ENCODE measurements around the gene EZH1.
"Not testable (repeated sequence)": the region's sequence is repeated elsewhere in the genome, so short reads cannot be mapped to it uniquely, and the experiment has no call there.

Gene EZH1

DNA sequence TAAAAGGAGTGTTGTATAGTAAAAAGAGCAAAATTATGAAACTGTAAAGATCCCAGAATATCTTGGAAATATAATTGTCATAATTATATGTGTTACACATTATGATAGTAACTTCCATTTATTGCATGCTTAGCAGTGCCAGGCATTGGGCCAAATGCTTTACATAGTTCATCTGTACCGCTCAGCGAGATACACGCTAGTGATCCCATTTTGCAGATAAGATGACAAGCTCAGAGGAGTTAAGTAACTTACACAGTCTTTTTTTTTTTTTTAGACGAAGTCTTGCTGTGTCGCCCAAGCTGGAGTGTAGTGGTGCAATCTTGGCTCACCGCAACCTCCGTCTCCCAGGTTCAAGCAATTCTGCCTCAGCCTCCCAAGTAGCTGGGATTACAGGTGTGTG is 6.8 kb upstream of the EZH1 start:
- DNase-seq (ENCODE audit: low read depth): no peak
- TF ChIP-seq, protein P1, sequence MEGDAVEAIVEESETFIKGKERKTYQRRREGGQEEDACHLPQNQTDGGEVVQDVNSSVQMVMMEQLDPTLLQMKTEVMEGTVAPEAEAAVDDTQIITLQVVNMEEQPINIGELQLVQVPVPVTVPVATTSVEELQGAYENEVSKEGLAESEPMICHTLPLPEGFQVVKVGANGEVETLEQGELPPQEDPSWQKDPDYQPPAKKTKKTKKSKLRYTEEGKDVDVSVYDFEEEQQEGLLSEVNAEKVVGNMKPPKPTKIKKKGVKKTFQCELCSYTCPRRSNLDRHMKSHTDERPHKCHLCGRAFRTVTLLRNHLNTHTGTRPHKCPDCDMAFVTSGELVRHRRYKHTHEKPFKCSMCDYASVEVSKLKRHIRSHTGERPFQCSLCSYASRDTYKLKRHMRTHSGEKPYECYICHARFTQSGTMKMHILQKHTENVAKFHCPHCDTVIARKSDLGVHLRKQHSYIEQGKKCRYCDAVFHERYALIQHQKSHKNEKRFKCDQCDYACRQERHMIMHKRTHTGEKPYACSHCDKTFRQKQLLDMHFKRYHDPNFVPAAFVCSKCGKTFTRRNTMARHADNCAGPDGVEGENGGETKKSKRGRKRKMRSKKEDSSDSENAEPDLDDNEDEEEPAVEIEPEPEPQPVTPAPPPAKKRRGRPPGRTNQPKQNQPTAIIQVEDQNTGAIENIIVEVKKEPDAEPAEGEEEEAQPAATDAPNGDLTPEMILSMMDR (IDR thresholded peaks at IDR 0.05; ENCODE audit: low read depth, low read length, missing control alignments): no peak
- no peak overlapping the region for H3K4me3 ChIP-seq (ENCODE audit: low read depth, low read length)

GRCh38 chr17:42750739-42751344 is 6.0 kb upstream of the EZH1 start:
- no peak overlapping the region for H3K4me3 ChIP-seq (ENCODE audit: low read depth, low read length)
- TF ChIP-seq, protein P1 (IDR thresholded peaks at IDR 0.05; ENCODE audit: low read depth, low read length, missing control alignments): no peak
- DNase-seq (ENCODE audit: low read depth): no peak

GRCh38 chr17:42748908-42749798 is 4.3 kb upstream of the EZH1 start:
- TF ChIP-seq, protein P1 (IDR thresholded peaks at IDR 0.05; ENCODE audit: low read depth, low read length, missing control alignments): no peak
- no peak for DNase-seq (ENCODE audit: low read depth)
- H3K4me3 ChIP-seq (ENCODE audit: low read depth, low read length): no peak overlapping the region

- DNase-seq (ENCODE audit: low read depth): no peak
- TF ChIP-seq, protein P1 (IDR thresholded peaks at IDR 0.05; ENCODE audit: low read depth, low read length, missing control alignments): no peak
Measured at GRCh38 chr17:42748202-42748907, 3.5 kb upstream of the EZH1 start.

DNA sequence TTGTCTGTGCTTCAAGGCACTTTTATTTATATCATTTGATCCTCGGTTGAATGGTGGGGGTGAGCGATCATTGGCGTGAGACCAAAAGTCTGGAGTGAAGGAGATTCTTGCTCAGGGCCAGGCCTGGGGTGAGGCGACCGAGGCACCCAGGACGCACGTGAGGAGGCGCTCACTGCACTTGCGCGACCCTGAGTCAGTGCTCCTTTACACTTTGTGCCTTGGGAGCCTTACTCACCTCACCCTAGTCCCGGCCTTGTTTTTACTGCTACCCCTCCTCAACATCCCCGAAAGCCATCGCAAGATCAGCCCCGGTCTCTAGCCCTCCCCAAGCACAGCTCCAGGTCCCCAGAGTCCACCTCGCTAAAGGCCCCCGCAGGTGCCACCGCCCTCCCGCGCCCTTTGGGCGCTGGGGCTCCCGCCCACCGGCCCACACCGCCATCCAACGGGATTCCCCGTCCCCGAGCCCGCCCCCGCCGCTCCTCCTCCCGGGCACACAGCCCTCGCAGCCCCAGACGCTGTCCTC is 496 bp downstream of the EZH1 start:
- peak; percentile 40 for DNase-seq (ENCODE audit: low read depth)
- TF ChIP-seq, protein P1 (IDR thresholded peaks at IDR 0.05; ENCODE audit: low read depth, low read length, missing control alignments): no peak
- peak overlapping the region; percentile 78 for H3K4me3 ChIP-seq (ENCODE audit: low read depth, low read length)

More at GRCh38 chr17:42748202-42748907, 3.5 kb upstream of the EZH1 start:
- H3K4me3 ChIP-seq (ENCODE audit: low read depth, low read length): no peak overlapping the region

GRCh38 chr17:42743595-42744282 is 1.1 kb downstream of the EZH1 start:
- TF ChIP-seq, protein P1 (IDR thresholded peaks at IDR 0.05; ENCODE audit: low read depth, low read length, missing control alignments): no peak
- no peak for DNase-seq (ENCODE audit: low read depth)
- peak overlapping the region; percentile 78 for H3K4me3 ChIP-seq (ENCODE audit: low read depth, low read length)

- not testable (repeated sequence) for H3K4me3 ChIP-seq (ENCODE audit: low read depth, low read length)
Measured at GRCh38 chr17:42742916-42743315, 1.9 kb downstream of the EZH1 start.

More at GRCh38 chr17:42742916-42743315, 1.9 kb downstream of the EZH1 start:
- DNase-seq (ENCODE audit: low read depth): not testable (repeated sequence)
